GM21737 (cell line): ENCODE measurements around the gene PRDM5.

Experiments used
- ATAC-seq: cut with Tn5 transposase; IDR thresholded peaks from one replicate; pipeline ENCODE4 v1.9.1; 2021; ENCODE audit warnings: mild to moderate bottlenecking, moderate library complexity; ENCODE audit not compliant: unreplicated experiment

PRDM5 gene

DNA sequence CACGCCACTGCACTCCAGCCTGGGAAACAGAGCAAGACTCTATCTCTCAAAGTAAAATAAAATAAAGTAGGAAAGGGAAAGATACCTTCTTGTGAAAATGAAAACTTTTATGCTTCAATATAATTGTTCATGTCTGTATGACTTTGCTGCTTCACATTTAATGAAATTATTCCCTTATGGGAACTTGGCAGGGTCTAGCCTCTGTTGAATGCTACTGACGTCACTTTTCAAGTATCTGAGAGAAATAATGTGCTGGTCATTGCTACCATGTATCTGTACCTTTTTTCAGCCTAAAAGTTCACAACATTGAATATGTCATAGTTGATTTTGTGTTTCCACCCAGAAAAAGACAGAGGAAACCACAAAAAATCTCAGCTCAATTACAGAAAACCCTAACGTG is 65.2 kb downstream of the PRDM5 start:
- no peak for ATAC-seq

- ATAC-seq = no peak
Observed at GRCh38 chr4:120856294-120856693, 66.2 kb downstream of the PRDM5 start.

DNA sequence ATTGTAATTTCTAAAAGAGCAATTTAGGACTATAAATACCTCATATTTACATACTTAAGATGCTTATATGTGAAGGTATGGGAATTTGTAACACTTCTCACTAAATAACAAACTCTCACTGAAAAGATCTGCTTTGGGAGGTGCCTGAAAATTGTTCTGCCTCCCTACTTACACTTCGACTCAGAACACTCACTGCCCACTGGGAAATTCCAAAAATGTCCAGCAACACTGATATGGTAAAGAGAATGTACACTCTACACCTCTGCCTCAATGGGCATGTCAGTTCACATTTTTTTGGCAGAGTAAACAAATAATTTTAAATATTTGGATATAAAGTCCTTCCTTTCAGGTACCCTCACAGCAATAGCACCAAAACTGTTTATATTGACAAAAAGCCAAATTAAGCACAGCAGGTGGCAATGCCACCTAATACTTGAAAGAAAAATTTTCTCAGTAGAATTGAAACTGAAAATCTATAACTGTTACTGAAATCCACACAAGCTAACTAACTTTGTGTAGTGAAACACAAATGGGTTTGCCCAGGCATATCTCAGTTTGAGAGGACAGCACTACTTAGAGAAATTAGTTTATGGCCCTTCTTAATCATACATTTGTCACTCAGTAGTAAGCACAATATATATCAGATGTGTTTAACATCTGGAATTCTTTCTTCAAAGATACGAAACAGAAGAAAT is 67.1 kb downstream of the PRDM5 start:
- ATAC-seq = peak; percentile 93

DNA sequence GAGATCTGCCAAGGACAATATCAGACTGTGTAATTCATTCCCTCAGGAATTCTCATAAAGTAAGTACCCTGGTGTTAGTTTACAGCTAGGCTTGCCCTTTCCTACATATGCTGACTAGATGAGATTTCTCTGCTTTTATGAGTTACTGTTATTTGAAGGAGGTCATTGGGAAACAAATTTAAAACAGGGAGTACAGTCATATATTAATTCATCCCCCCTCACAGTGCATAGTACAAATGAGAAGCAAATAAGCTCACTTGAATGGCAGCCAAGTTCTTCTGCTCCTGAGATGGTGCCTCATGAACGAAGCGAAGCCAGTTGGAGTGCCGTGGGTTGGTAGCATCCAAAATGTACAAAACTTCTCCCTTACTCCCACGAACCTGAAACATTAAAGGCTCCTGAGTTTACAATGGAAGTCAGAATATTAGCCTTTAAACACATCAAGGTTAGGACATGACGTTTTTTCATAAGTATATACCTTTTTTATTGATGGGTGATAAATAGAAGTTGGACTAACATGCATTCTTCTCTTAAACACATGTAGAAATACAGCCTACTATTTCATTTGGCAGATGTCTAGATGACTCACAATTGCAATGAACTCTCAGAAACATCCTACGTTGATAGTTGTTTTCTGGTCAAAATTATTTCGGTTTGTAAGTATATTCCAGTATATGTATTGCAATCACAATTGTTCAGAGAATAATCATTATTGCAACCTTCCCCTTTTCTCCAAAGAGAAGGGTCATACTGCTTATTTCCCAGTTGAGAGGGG is 69.2 kb downstream of the PRDM5 start:
- no peak for ATAC-seq

DNA sequence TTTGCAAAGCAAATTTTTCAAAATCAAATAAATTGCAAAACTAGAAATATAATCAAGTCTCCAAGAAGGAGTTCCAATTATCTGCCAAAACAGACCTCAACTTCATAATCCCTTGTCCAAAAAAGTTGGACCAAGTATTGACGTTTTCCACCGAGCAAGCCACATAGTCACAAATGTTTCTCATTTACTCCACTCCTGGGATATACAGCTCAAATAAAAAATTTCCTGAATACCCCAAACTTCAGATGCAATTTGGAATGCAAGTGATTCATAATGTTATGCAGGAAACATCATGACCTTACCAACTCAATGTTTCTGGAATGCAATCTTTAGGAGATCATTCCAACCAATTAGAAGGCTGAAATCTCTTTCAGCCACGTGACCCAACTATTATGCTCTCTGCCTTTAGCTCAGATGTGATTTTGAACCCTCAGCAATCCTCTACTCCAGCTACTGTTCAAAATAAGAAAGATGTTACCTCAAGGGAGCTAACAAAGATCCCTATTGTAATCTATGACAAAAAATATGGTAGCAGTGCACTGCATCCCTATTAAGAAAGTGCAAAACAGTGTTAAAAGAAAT is 72.4 kb downstream of the PRDM5 start:
- ATAC-seq = no peak

DNA sequence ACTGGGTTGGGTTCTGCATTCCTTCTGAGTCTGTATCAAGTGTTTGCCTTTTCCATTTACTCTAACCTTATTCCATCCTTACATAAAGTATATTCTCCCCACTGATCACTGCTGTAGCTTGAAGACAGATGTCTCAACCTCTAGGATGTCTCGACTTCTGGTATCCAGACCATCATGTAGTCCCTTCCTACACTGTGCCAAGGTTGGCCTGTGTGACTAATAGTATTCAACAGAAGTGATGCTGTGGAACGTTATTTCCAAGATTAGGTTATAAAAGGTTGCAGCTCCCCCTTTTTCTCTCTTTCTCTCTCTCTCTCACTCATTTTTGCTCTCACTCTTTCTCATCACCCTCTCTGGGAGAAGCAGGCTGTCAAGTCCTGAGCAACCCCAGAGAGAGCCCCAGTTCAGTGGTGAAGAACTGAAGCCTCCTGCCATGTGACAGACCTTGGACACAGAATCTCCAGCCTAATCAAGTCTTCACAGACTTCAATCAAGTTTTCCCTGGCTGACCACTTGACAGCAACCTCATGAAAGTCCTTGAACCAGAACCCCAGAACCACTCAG is 75.4 kb downstream of the PRDM5 start:
- no peak for ATAC-seq

DNA sequence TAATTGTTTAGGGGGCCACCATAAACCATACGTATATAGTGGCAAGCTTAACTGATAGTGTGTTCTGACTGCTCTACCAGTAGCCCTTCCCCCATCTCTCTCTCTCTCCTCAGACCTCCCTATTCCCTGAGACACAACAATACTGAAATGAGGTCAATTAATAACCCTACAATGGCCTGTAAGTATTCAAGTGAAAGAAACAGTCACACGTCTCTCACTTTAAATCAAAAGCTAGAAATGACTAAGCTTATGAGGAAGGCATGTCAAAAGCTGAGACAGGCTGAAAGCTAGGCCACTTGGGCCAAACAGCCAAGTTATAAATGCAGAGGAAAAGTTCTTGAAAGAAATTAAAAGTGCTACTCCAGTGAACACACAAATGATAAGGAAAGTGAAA is 78.0 kb downstream of the PRDM5 start:
- ATAC-seq = peak; percentile 92

- ATAC-seq = no peak
Observed at GRCh38 chr4:120843849-120844527, 78.5 kb downstream of the PRDM5 start.

DNA sequence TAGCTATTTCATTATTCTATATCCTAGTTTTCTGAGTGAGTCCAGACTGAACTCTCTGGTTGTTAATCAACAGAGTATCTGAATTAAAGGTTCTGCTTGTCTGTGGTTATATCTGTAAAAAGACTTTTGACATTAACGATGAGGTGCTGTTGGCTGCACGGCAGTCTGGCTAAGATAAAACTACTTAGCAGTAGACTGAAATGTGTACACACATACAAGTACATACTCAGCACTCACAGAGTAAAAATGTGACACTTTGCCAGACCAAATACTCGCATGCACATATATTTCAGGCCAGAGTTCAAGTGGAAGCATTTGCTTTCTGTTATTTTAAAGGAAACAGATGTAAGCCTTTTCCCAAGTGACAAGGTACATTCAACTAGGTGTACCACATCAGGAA is 80.5 kb downstream of the PRDM5 start:
- no peak for ATAC-seq

DNA sequence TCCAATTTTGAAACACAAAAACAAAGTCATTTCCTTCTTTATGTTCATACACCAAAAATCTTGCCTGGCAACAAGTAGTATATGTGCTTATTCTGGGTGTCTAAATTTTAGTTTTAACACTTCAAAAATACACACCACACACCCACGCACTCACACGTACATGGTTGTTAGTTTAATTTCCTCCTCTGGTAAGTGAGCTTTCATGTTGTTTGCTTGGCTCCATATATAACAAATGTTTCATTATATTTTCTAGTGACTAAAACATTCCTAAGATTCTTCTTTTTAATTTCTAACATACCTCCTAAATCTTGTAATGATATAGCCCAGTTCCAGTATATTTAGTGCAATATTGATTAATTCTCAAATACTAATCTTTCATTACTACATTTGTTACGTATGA is 80.9 kb downstream of the PRDM5 start:
- ATAC-seq = no peak

DNA sequence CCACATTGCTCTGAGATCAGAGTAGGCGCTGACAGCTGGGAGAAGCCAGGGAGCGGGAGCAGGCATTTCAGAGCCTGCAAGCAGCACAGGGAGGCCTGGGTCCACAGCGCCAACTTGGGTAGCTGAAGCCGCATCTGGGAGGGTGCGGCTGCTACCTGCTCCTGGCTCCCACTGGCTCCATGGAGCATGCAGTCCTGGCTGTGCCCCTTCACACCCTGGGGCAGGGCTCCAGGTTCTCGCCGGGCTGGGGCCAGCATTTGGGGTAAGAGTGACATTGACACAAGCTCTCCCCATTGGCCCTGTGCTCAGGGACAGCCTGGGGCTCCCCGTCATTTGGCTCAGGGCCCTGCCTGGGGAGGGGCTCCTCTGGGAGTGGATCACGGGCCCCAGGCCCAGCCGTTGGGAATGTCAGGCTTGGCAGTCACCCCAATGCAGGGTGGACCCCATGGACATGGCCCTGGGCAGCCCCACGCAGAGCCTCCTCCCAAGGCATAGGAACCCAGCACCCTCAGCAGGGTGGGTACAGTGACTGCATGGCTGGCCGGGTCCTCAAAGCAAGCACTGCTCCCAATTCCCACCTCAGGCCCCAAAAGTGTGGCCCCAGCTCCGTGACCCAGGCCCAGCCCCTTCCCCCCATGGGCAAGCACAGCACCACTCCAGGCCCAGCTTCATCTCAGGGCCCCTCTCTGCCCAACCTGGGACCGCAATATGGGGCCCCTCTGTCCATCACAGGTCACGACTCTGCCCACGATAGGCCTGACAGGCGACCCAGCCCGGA is 82.4 kb downstream of the PRDM5 start:
- ATAC-seq = no peak

GRCh38 chr4:120839334-120839973 is 83.1 kb downstream of the PRDM5 start:
- ATAC-seq = no peak

DNA sequence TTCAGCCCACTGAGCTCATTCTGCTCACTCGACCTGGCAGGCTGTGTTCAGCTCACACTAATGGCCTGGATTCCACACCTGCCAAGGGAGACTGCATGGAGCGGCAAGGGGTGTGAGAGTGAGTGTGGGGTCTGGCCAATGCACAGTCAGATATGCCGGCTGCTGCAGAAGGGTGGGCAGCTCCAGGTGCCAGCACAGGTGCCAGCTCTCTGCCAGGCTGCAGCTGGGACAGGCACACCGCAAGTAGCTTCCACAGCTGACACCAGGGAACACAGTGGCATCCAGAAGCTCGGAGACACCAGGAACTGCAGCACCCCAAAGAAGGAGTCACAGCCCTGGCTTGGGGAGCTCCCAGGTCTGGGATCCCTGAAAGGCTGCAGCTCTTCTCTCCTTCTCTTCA is 83.7 kb downstream of the PRDM5 start:
- ATAC-seq = no peak

DNA sequence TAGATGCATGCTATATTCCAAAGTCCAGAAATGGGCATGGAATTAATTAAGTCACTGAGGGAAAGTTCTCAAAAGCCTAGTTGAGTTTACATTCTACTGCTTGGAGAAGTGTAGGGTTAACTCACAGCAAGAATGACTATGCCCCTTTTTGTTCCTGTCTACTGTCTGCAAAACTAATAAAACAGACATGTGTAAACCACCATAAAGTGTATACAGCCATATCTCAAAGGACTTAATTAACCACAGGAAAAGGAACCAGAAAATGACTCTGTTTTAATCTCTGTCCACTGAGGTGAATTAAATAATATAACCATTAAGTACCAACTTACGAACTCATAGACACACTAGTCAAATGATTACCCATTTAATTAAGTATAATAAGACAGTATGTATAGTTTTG is 84.9 kb downstream of the PRDM5 start:
- no peak for ATAC-seq

- ATAC-seq = no peak
Observed at GRCh38 chr4:120835342-120835741, 87.2 kb downstream of the PRDM5 start.

- no peak for ATAC-seq
Observed at GRCh38 chr4:120830204-120830603, 92.3 kb downstream of the PRDM5 start.

DNA sequence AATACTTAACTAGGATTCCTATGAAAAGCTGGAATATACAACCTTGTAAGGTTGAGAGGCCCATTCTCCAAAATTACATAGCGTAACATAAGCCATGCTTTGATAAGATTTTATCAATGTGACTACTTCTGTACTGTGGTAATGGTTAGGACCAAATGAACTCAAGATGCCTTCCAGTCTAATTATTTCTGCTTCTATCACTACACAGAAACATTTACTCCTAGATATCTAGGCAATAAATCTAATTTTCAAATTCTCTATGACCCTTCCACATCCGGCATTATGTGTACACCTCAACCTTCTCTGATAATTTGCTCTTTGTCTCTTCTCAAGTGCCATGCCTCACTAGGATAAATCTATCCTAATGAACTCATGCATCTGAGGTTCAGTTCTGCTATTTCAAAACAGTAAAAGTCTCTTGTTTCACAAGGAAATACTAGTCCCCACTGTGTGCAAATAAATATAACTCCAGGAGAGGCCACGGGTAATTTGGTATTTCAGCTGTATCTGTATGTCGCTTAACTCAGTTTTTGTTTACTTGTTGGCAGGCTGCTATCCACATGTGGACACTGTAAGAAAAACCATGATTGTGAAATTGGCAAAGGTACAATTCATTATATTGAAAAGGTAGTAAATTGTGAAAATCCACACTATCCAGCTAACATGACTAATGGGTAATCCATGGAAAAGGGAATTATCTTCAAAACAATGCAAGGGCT is 93.3 kb downstream of the PRDM5 start:
- no peak for ATAC-seq

DNA sequence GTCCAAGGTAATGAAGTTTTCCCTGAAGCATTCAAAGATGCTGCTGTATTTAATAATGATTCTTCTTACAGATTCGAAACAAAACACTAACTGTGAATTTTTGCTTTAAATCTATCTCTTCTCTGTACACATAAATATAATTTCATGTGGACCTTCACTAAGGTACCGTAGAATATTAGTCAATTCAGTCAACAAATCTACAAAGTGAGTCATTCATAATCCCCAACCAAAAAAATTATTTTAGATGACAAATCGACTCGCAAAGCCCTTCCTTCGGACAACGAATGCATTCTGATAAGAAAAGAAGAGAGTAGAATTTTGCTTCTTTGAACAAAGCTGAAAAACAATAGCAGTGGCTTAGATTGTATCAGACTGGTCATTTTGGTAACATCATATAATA is 95.7 kb downstream of the PRDM5 start:
- ATAC-seq = no peak

GRCh38 chr4:120826449-120826848 is 96.1 kb downstream of the PRDM5 start:
- ATAC-seq = no peak
